Adrenal gland (tissue), 5 donors: ENCODE measurements around the gene FAM221A.

Experiments used
- POLR2A ChIP-seq, 2 donors: fragments of 450-650 bp; IDR thresholded peaks; one replicate each; pipeline ENCODE4 v1.6.1; 2017; ENCODE audit warnings: antibody characterized with exemption in 2 of 2, mild to moderate bottlenecking in 2 of 2, moderate library complexity in 1 of 2
- TF ChIP-seq, protein P1 (sequence below), 6 experiments: fragments of 450-650 bp in 4 of 6; fragments of 200-600 bp in 2 of 6; sonication (generic) in 1 of 6; IDR thresholded peaks; 1 replicate in 5 of 6; 2 replicates in 1 of 6; pipeline versions ENCODE4 v1.5.1 to v1.8.0; 2016 to 2021; ENCODE audit warnings: antibody characterized with exemption in 6 of 6, mild to moderate bottlenecking in 2 of 6, moderate library complexity in 1 of 6
- donor health status: DM: no; HTN: no; CAD: no.

- TF ChIP-seq, protein P1, sequence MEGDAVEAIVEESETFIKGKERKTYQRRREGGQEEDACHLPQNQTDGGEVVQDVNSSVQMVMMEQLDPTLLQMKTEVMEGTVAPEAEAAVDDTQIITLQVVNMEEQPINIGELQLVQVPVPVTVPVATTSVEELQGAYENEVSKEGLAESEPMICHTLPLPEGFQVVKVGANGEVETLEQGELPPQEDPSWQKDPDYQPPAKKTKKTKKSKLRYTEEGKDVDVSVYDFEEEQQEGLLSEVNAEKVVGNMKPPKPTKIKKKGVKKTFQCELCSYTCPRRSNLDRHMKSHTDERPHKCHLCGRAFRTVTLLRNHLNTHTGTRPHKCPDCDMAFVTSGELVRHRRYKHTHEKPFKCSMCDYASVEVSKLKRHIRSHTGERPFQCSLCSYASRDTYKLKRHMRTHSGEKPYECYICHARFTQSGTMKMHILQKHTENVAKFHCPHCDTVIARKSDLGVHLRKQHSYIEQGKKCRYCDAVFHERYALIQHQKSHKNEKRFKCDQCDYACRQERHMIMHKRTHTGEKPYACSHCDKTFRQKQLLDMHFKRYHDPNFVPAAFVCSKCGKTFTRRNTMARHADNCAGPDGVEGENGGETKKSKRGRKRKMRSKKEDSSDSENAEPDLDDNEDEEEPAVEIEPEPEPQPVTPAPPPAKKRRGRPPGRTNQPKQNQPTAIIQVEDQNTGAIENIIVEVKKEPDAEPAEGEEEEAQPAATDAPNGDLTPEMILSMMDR (IDR thresholded peaks at IDR 0.05) = peak; percentile 51 to 79 (median 70)
- no peak for TF ChIP-seq POLR2A (IDR thresholded peaks at IDR 0.05)
Observed at GRCh38 chr7:23679898-23680413, at the start of gene FAM221A.
